ENCODE results near the gene ALDH3A2. TPM values are rescaled to one million over a fixed set of nuclear protein-coding genes. Genes with fewer than 3 reads are reported as not detected.
"Not testable (repeated sequence)": the region's sequence is repeated elsewhere in the genome, so short reads cannot be mapped to it uniquely, and the experiment has no call there.

Gene ALDH3A2
- total RNA-seq, 6 experiments from 2014 or later: 12.0 to 20.6 (median 18.4) TPM

DNA sequence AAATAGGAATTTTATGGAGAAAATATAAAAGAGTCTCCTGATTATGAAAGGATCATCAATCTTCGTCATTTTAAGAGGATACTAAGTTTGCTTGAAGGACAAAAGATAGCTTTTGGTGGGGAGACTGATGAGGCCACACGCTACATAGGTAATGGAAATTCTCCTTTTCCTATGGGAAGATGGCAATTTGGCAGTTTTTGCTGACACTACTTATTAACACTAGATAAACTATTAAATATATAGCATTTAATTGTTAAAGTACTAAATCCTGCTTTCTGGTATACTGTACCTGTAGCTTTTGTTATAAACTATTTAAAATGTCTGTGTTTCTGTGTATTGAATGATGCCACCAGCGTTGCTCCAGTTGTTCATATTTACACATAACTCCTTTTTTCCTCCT lies 12.6 kb downstream of the ALDH3A2 start:
- TF ChIP-seq, protein P1, sequence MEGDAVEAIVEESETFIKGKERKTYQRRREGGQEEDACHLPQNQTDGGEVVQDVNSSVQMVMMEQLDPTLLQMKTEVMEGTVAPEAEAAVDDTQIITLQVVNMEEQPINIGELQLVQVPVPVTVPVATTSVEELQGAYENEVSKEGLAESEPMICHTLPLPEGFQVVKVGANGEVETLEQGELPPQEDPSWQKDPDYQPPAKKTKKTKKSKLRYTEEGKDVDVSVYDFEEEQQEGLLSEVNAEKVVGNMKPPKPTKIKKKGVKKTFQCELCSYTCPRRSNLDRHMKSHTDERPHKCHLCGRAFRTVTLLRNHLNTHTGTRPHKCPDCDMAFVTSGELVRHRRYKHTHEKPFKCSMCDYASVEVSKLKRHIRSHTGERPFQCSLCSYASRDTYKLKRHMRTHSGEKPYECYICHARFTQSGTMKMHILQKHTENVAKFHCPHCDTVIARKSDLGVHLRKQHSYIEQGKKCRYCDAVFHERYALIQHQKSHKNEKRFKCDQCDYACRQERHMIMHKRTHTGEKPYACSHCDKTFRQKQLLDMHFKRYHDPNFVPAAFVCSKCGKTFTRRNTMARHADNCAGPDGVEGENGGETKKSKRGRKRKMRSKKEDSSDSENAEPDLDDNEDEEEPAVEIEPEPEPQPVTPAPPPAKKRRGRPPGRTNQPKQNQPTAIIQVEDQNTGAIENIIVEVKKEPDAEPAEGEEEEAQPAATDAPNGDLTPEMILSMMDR (IDR thresholded peaks at IDR 0.05): no peak
- DNase-seq: no peak
- Mint-ChIP-seq H3K27me3 (ENCODE audit: insufficient read depth) (no peaks in the 10 kb centered on the region; the same call in 1 of the 2 replicates), H3K27ac (no peak overlapping the region), H3K36me3 (ENCODE audit: low read depth) (peaks cover 12% of the 10 kb centered on the region; the same call in 1 of the 2 replicates), H3K4me1 (ENCODE audit: low read depth) (no peaks in the 10 kb centered on the region), H3K9me3 (no peaks in the 10 kb centered on the region), H3K4me3 (no peak overlapping the region)

DNA sequence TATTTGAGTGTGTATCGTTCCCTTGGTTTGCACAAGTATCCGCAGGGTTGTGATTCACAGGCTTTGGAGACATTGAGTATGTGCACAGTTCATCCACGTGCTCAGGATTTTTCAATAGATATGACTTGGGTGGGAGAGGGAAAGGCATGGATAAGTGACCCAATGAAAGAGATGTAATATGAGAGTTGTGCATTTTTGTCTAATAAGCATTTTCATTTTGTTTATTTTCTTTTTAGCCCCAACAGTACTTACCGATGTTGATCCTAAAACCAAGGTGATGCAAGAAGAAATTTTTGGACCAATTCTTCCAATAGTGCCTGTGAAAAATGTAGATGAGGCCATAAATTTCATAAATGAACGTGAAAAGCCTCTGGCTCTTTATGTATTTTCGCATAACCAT lies 14.5 kb downstream of the ALDH3A2 start:
- Mint-ChIP-seq H3K9me3 (no peaks in the 10 kb centered on the region), H3K27me3 (ENCODE audit: insufficient read depth) (no peaks in the 10 kb centered on the region; the same call in 1 of the 2 replicates), H3K36me3 (ENCODE audit: low read depth) (peaks cover 10% of the 10 kb centered on the region; the same call in 1 of the 2 replicates), H3K27ac (no peak overlapping the region), H3K4me3 (no peak overlapping the region), H3K4me1 (ENCODE audit: low read depth) (no peaks in the 10 kb centered on the region)
- TF ChIP-seq, protein P1 (IDR thresholded peaks at IDR 0.05): no peak
- DNase-seq: no peak

DNA sequence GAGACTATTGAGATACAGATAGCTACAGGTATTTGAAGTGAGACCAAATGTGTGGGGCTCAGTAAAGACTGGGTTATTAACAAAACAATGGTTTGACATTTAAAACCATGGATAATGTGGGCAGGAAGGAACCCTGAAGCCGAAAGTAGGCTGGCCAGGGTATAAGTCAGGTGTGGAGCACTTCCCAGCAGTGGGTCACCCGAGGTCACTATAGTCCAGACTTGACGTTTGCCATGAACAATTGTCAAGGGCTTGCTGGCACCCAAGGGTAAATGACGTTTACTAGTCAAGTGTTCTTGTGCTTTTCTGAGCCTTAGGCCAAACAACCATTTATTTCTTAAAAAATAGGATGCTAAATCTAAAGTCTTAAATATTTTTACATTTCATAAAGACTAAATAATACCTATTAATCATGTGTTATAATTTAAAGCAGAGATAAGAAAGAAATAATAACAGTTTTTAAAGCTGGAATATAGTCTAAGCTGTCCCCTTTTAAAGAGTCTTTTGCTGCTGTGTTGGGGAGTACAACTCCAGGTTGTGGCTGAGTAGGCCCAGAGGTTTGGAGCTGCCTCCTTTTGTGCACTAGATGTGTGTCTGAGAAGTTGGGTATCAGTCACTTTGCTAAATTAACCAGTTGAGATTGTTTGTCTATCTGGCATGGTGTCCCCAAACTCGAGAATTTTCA lies 15.7 kb downstream of the ALDH3A2 start:
- Mint-ChIP-seq H3K27ac (no peak overlapping the region), H3K9me3 (no peaks in the 10 kb centered on the region), H3K27me3 (ENCODE audit: insufficient read depth) (no peaks in the 10 kb centered on the region; the same call in 1 of the 2 replicates), H3K4me1 (ENCODE audit: low read depth) (no peaks in the 10 kb centered on the region), H3K36me3 (ENCODE audit: low read depth) (peaks cover 10% of the 10 kb centered on the region; the same call in 1 of the 2 replicates), H3K4me3 (no peak overlapping the region)
- TF ChIP-seq, protein P1 (IDR thresholded peaks at IDR 0.05): no peak
- no peak for DNase-seq

DNA sequence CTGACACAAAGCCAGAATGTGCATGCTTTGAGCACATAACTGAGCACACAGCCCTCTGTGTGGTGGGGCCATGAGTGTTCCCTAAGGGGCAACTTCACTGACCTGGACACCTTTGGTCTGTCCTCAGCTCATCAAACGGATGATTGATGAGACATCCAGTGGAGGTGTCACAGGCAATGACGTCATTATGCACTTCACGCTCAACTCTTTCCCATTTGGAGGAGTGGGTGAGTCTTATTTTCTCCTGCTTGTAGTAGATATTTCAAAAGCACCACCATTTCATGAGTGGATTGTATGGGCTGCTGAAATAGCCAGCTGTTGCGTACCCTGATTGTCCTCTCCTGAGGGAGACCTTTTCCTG lies 16.2 kb downstream of the ALDH3A2 start:
- no peaks in the 10 kb centered on the region for H3K9me3 Mint-ChIP-seq
- no peaks in the 10 kb centered on the region for H3K4me1 Mint-ChIP-seq (ENCODE audit: low read depth)

DNA sequence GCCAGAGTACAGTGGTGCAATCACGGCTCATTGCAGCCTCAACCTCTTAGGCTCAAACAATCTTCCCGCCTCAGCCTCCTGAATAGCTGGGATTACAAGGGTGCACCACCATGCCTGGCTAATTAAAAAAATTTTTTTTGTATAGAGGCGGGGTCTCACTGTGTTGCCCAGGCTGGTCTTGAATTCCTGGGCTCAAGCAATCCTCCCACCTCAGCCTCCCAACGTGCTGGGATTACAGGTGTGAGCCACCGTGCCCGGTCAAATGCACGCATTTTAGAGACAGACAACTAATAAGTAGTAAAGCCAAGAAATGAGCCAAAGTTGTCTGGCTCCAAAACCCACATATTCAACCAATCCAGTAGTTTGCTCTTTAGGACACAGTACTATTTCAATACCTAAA lies 21.1 kb downstream of the ALDH3A2 start:
- not testable (repeated sequence) for DNase-seq; H3K27ac Mint-ChIP-seq; H3K9me3 Mint-ChIP-seq; H3K4me3 Mint-ChIP-seq; H3K36me3 Mint-ChIP-seq (ENCODE audit: low read depth); H3K27me3 Mint-ChIP-seq (ENCODE audit: insufficient read depth)
- peaks cover 12% of the 10 kb centered on the region for H3K4me1 Mint-ChIP-seq (ENCODE audit: low read depth)

More for the DNA sequence above, 16.2 kb downstream of the ALDH3A2 start:
- Mint-ChIP-seq H3K36me3 (ENCODE audit: low read depth) (peaks cover 10% of the 10 kb centered on the region; the same call in 1 of the 2 replicates), H3K27me3 (ENCODE audit: insufficient read depth) (no peaks in the 10 kb centered on the region; the same call in 1 of the 2 replicates), H3K4me3 (no peak overlapping the region), H3K27ac (no peak overlapping the region)
- TF ChIP-seq, protein P1 (IDR thresholded peaks at IDR 0.05): no peak
- no peak for DNase-seq

DNA sequence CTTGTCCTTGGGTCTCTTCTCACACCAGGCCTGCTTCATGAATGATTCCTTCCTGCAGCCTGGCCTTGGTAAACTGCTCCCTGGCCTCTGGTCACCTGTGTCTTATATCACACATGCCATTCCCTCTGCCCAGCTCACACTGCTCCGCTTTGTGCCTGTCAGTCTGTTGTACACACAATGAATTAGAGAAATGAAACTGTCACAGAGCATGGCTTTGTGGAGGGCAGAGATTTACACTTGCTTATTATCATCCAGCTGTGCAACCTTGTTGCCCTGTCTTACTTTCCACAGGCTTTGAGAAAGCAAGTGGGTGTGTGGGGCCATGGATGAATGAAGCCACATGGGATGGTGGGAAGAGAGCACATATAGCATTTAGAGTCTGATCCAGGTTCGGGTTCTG lies 22.4 kb downstream of the ALDH3A2 start:
- no peak for DNase-seq
- no peak overlapping the region for H3K27ac Mint-ChIP-seq
- H3K4me1 Mint-ChIP-seq (ENCODE audit: low read depth): peaks cover 12% of the 10 kb centered on the region
- H3K4me3 Mint-ChIP-seq: no peak overlapping the region
- no peaks in the 10 kb centered on the region for H3K9me3 Mint-ChIP-seq
- no peaks in the 10 kb centered on the region for H3K36me3 Mint-ChIP-seq (ENCODE audit: low read depth)
- H3K27me3 Mint-ChIP-seq (ENCODE audit: insufficient read depth): no peaks in the 10 kb centered on the region
- TF ChIP-seq, protein P1 (IDR thresholded peaks at IDR 0.05): no peak

All from HFFc6 (cell line).